Stimulated activated CD4-positive, alpha-beta T cell treated with anti-CD3 and anti-CD28 coated beads, TNF-alpha, amount 100 ng/mL, for 1 hour (primary cell): ENCODE measurements around the gene IL25.
"Not testable (repeated sequence)": the region's sequence is repeated elsewhere in the genome, so short reads cannot be mapped to it uniquely, and the experiment has no call there.

Experiments used
- DNase-seq, 3 donors: peaks; one replicate each; pipeline ENCODE4 v3.0.0-alpha.2; 2020; ENCODE audit warnings: low read depth in 3 of 3, low spot score in 1 of 3

IL25 gene

DNA sequence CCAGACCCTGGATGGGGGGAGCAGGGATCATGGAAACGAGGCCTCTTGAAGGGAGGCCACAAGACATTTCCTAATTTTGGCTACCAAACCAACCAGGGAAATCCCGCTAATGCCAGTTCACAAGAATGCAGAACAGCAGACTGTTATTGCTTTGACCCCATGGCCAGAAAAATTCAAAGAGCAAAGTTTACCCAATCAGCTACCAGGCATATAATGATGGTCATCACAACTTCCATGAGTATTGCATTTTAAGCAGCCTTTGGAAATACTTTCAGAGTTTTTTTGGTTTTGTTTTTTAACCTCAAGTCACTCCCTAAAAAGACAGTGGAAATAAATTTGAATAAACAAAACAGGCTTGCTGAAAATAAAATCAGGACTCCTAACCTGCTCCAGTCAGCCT is at the start of gene IL25:
TSS of gene IL25 (plus strand) at position 301 of the 400 bp plus-strand sequence.
- DNase-seq = no peak

DNA sequence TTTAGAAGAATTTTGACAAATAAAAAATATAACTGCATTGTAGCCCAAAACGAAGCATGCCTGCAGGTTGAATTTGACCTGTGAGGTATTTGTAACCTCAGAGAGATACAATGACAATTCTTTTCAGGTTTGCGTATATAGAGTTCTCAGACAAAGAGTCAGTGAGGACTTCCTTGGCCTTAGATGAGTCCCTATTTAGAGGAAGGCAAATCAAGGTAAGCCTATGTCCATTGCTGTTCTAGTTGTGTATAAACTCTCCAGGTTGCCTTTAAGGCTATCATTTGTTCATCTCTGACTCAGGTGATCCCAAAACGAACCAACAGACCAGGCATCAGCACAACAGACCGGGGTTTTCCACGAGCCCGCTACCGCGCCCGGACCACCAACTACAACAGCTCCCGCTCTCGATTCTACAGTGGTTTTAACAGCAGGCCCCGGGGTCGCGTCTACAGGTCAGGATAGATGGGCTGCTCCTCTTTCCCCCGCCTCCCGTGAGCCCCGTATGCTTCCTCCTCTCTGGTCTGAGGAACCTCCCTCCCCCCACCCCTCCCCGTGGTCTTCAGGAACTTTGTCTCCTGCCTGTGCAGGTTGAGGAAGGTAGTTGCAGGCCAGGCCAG is 48.7 kb upstream of the IL25 start:
- DNase-seq = no peak

GRCh38 chr14:23324455-23324846 is 48.2 kb upstream of the IL25 start:
- no peak for DNase-seq

DNA sequence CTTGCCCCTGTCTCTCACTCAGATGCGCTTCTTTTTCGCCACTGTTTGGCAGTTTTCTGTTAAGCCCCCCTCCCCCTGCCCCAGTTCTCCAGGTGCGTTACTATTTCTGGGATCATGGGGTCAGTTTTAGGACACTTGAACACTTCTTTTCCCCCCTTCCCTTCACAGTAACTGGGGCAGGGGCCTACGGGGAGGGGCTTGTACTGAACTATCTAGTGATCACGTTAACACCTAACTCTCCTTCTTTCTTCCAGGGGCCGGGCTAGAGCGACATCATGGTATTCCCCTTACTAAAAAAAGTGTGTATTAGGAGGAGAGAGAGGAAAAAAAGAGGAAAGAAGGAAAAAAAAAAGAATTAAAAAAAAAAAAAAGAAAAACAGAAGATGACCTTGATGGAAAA is 47.6 kb upstream of the IL25 start:
- DNase-seq = no peak

- not testable (repeated sequence) for DNase-seq
These were observed 46.9 kb upstream of the IL25 start for GRCh38 chr14:23325746-23326145.

- no peak for DNase-seq
These were observed 45.9 kb upstream of the IL25 start for GRCh38 chr14:23326491-23327332.

DNA sequence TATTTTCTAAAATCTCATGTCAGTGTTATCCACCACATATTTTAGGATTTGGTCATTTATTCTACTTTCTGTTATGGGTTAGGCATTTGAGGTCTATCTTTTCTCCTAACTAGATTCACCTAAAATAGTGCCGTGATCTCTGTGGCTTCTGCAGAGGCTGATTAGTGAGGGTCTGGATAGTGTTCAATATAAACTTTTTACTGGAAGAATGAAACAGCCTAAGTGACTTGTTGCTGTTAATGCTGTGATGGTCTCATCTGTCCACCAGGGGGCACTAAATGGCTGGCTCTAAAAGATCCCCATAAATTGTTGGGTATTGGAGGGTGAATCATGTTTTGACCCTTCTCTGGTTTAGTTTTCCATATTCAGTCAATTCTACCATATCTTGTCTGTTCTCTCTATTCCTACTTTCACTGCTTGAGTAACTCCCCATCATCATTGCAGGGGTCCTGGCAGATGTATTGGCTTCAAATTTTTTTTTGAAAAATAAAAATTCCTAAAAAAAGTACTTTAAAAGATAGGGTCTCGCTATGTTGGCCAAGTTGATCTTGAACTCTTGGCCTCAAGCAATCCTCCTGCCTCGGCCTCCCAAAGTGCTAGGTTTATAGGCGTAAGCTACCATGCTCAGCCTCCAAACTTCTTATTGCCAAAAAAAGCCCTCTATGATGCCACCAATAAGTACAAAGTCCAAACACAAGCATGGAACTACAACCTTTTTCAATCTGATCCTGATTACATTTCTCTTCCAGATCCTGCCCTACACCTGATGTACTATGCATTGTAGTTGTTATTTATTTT is 44.5 kb upstream of the IL25 start:
- peak; percentile 22 to 34 (median 31) for DNase-seq

GRCh38 chr14:23335623-23336022 is 37.0 kb upstream of the IL25 start:
- no peak for DNase-seq

DNA sequence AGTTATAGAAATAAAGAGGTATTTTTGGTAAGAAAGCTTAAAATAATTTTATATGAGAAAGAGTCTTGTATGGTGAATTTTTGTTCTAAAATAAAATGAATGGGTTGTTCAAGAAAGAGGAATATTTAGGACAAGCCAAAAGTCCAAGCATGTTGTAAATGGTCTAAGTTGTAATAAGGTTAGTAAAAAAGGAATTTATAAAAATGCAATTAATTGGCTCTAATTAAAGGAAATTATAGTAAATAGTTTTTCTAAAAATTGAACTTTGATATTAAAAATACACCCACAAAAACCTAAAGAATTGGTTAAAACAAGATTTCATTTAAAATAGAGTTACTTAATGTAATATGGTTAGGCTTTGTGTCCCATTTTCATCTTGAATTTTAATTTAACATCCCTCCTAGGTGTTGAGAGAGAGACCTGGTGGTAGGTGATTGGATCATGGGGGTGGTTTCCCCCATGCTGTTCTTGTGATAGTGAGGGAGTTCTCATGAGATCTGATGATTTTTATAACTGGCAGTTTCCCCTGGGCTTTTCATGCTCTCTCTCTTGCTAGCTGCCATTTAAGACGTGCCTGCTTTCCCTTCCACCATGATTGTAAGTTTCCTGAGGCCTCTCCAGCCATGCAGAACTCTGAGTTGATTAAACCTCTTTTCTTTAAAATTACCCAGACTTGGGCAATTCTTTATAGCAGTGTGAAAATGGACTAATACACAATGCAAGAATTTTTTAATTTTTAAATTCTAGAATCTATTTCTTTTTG is 32.9 kb upstream of the IL25 start:
- no peak for DNase-seq

GRCh38 chr14:23344481-23344880 is 28.1 kb upstream of the IL25 start:
- no peak for DNase-seq

DNA sequence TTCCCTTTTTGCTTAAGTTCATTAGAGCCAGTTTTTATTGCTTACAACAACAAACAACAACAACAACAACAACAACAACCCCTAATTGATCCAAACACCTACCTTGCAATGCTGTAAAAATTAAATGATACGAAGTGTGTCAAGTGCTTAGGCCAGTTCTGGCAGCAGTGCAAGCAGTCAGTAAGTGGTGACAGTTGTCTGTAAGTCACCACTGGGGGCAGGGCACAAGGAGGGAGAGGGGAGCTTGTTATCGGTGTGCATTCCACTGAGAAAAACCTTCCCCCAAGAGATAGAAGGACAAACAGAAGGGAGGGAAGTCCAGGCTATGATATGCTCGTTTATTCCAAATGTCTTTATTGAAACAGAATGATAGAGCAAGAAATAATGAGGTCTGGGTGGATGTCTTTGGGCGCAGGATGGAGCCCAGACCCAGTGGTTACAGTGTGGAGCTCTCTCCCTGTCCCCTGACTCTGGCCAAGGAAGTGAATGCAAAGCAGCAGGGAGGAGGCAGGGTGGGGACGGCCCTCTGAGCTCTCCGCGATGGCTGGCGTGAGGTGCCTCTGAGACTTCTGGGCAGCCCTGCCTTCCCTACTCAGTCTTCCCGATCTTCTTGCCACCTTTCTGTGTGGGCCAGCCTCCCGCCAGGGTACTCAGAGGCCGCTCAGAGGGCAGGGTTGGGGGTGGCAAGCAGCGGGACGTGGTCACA is 26.5 kb upstream of the IL25 start:
- DNase-seq = no peak

- DNase-seq = no peak
These were observed 25.8 kb upstream of the IL25 start for GRCh38 chr14:23346693-23347405.

DNA sequence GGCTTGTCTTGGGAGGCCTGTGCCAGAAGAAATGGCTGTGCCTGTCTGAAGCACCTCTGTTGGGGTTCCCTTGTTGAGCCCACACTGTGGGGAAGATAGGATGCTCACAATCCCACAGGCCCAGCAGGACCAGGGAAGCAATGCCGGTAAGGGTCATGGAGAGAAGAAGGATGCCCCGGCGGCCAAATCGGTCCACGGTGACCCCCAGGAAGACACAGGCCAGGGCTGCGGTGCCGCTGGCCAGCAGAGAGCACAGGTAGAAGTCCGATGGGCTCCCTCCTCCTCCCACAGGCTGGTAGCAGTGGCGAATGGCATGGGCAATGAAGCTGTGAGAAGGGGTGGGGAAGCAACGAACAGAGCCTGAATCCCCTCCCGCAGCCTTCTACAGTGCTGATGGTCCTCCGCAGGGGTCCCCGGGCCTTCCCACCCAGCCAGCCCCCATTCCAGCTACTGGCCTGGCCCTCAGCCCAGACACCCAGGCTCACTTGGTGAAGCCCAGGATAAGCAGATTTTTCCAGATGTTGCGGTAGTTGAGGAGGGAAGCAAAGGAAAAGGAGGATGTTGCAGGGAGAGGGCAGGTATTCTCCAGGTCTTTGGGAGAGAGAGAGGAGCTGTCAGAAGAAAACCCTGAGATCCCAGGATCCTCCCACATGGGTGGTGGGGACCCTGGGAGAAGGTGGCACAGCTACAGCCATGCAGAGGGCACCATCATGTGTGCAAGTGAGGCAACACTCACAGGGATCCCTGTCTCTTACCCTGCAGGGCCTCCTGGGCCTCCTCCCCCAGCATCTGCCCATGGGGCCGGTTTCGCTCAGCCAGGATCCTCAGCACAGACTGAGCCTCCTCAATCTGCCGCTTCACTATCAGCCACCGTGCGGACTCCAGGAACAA is 25.0 kb upstream of the IL25 start:
- DNase-seq = no peak

GRCh38 chr14:23348297-23348655 is 24.3 kb upstream of the IL25 start:
- no peak for DNase-seq

- no peak for DNase-seq
These were observed 23.3 kb upstream of the IL25 start for GRCh38 chr14:23349156-23349845.

DNA sequence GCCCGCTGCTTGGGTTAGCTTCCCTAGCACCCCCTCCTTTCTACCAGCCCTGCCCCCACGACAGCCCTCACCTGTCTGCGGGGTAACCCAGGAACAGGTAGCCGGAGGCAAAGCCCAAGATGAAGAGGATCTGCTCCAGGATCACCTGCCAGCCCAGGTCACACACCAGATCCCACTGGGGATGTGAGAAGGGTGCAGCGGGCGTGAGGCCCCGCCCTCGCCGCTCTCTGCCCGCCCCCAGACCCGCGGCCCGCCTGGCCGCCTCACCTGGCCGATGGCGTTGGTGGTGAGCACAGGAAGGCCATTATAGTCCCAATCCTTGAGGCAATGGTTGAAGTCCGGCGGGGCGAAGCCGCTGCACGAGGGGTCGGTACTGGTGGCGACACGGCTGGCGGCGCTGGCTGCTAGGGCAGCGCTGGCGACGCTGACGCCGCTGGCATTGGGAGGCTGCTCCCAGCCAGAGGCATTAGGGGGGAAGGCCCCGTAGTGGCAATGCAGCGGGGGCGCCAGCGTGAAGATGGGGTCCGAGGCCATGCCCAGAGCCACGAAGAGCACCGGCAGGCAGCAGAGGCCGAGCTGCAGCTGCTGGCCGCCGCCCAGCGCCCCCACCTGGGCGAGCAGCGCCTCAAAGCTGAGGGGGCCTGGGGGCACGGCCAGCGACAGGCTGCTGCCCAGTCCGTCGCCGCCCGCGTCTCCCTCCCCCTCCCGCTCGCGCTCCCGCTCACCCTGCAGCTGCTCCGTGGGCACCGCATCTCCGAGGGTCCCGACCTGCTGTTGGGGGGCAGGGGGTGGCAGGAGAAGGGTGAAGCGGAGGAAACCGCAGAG is 20.7 kb upstream of the IL25 start:
- DNase-seq = no peak
